Testis (tissue), 2 donors: ENCODE data around the gene RGS4.

Experiments
- CTCF ChIP-seq, 3 experiments: fragments of 450-650 bp in 2 of 3; fragments of 200-600 bp in 1 of 3; sonication (generic) in 1 of 3; IDR thresholded peaks; one replicate each; pipeline ENCODE4 v1.5.1; 2016 to 2019; ENCODE audit warnings: antibody characterized with exemption in 3 of 3, mild to moderate bottlenecking in 2 of 3, moderate library complexity in 1 of 3
- POLR2A ChIP-seq: fragments of 450-650 bp; IDR thresholded peaks from one replicate; pipeline ENCODE4 v1.6.1; 2017; ENCODE audit warnings: antibody characterized with exemption, mild to moderate bottlenecking, moderate library complexity

GRCh38 chr1:163106364-163106987, 37.3 kb downstream of the RGS4 start:
- TF ChIP-seq CTCF (IDR thresholded peaks at IDR 0.05) (no peak), POLR2A (no peak)
